ENCODE data around the gene PTPRD. TPM values are rescaled to one million over a fixed set of nuclear protein-coding genes. Genes with fewer than 3 reads are reported as not detected.
"Not testable (repeated sequence)": the region's sequence is repeated elsewhere in the genome, so short reads cannot be mapped to it uniquely, and the experiment has no call there.

The PTPRD gene
- total RNA-seq, 4 donors from 2014 or later, result 85.8 to 169 (median 135) TPM

DNA sequence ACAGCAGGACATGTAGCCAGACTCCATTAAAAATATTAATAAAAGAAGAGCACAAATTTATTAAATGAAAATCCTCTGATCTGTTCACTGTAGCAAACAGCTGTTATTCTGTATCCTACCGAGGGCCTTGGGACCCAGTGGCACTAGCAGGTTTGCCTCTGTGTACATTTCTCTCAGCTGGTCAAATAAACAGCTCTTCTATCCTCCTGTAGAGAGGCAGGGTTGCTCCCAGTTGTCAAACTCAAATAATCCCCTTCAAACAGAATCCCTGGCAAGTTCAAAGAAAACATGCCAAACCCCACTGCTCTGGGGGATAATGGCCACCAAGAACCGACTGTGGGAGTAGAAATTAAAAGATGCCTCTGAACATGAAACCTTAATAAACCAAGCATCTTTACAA, 1551.2 kb downstream of the PTPRD start:
- H3K9me3 ChIP-seq, result no peaks in the 10 kb centered on the region
- H3K36me3 ChIP-seq, result no peaks in the 10 kb centered on the region
- DNase-seq, result no peak
- TF ChIP-seq, protein P1, sequence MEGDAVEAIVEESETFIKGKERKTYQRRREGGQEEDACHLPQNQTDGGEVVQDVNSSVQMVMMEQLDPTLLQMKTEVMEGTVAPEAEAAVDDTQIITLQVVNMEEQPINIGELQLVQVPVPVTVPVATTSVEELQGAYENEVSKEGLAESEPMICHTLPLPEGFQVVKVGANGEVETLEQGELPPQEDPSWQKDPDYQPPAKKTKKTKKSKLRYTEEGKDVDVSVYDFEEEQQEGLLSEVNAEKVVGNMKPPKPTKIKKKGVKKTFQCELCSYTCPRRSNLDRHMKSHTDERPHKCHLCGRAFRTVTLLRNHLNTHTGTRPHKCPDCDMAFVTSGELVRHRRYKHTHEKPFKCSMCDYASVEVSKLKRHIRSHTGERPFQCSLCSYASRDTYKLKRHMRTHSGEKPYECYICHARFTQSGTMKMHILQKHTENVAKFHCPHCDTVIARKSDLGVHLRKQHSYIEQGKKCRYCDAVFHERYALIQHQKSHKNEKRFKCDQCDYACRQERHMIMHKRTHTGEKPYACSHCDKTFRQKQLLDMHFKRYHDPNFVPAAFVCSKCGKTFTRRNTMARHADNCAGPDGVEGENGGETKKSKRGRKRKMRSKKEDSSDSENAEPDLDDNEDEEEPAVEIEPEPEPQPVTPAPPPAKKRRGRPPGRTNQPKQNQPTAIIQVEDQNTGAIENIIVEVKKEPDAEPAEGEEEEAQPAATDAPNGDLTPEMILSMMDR (IDR thresholded peaks at IDR 0.05), result no peak
- no peak for TF ChIP-seq POLR2A (IDR thresholded peaks at IDR 0.05)
- no peak overlapping the region for H3K4me3 ChIP-seq
- no peak overlapping the region for H3K27ac ChIP-seq
- no peaks in the 10 kb centered on the region for H3K27me3 ChIP-seq
- no peaks in the 10 kb centered on the region for H3K4me1 ChIP-seq

DNA sequence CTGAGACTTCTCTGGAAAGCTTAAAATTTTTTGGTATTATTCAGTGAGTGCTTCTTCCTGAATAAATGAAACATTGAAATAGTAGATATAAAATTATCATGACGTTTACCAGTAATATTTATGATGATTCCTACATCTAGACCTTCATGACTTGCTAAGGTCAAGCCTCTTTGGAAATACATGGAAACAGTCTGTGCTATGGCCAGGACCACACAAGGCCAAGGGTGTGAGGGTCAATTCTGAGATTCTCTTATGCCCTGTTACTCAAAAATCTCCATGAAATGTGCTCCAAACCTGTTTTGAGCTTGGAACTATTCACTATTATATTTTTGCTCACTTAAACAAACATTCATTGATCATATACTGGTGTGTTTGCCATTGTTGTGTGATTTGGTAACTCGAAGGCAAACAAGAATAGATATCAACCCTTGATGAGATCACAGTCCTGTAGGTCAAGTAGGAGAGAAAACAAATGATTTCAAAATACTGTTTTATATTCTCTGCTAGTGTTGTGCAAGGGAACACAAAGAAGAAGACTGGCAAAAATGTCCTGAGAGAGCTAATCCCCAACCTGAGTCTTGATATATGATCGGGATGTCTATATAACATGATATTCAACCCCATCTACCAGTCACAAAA, 1558.3 kb downstream of the PTPRD start:
- no peaks in the 10 kb centered on the region for H3K27me3 ChIP-seq
- TF ChIP-seq, protein P1 (IDR thresholded peaks at IDR 0.05), result no peak
- no peak for TF ChIP-seq POLR2A (IDR thresholded peaks at IDR 0.05)
- H3K4me3 ChIP-seq, result no peak overlapping the region
- no peaks in the 10 kb centered on the region for H3K4me1 ChIP-seq
- no peak for DNase-seq
- no peaks in the 10 kb centered on the region for H3K9me3 ChIP-seq
- no peak overlapping the region for H3K27ac ChIP-seq
- no peaks in the 10 kb centered on the region for H3K36me3 ChIP-seq

- H3K9me3 ChIP-seq, result no peaks in the 10 kb centered on the region
- no peaks in the 10 kb centered on the region for H3K4me1 ChIP-seq
- H3K36me3 ChIP-seq, result no peaks in the 10 kb centered on the region
- no peak overlapping the region for H3K27ac ChIP-seq
- H3K4me3 ChIP-seq, result no peak overlapping the region
- DNase-seq, result no peak
- no peak for TF ChIP-seq POLR2A (IDR thresholded peaks at IDR 0.05)
- TF ChIP-seq, protein P1 (IDR thresholded peaks at IDR 0.05), result no peak
- H3K27me3 ChIP-seq, result no peaks in the 10 kb centered on the region
These were observed 1567.2 kb downstream of the PTPRD start for GRCh38 chr9:9045572-9045971.

GRCh38 chr9:9045072-9045471, 1567.7 kb downstream of the PTPRD start:
- TF ChIP-seq, protein P1 (IDR thresholded peaks at IDR 0.05), result no peak
- TF ChIP-seq POLR2A (IDR thresholded peaks at IDR 0.05), result no peak
- Histone ChIP-seq H3K27me3 (no peaks in the 10 kb centered on the region), H3K9me3 (no peaks in the 10 kb centered on the region), H3K4me3 (no peak overlapping the region), H3K36me3 (no peaks in the 10 kb centered on the region), H3K27ac (no peak overlapping the region), H3K4me1 (no peaks in the 10 kb centered on the region)
- no peak for DNase-seq

DNA sequence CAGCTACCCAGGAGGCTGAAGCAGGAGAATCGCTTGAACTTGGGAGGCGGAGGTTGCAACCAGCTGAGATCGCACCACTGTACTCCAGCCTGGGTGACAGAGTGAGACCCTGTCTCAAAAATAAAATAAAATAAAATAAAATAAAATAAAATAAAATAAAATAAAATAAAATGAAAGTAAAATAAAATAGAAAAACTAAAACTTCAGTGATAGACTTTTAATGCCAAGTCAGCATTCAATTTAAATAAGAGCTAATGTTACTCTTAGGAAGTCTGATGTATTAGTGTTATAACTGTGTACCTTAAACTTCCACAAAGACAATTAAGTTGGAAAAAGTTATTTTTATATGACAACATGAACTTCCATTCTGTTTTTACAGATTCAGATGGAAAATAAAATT, 1569.0 kb downstream of the PTPRD start:
- not testable (repeated sequence) for H3K27me3 ChIP-seq, H3K9me3 ChIP-seq, DNase-seq, H3K27ac ChIP-seq, H3K4me3 ChIP-seq, H3K4me1 ChIP-seq, H3K36me3 ChIP-seq

DNA sequence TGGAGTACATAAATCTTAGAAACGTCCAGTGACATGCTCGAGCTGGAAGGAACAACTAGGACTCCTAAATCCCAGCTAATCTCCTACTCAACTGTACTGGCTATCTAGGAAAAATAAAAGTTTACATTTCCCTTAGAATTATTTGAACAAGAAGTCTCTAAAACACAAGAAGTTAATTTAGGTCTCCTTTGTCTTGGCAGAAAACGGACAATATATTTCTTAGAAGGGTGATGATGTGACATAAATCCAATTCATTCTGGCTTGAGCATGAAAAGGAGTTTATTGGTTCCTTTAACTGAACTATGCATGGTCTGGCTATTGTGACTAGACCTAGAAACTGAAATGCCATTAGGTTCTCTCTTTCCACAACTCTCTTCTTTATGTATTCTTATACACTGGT, 1571.0 kb downstream of the PTPRD start:
- H3K36me3 ChIP-seq, result no peaks in the 10 kb centered on the region
- H3K27ac ChIP-seq, result no peak overlapping the region
- H3K4me1 ChIP-seq, result no peaks in the 10 kb centered on the region
- no peaks in the 10 kb centered on the region for H3K9me3 ChIP-seq
- no peak overlapping the region for H3K4me3 ChIP-seq
- no peak for TF ChIP-seq POLR2A (IDR thresholded peaks at IDR 0.05)
- TF ChIP-seq, protein P1 (IDR thresholded peaks at IDR 0.05), result no peak
- H3K27me3 ChIP-seq, result no peaks in the 10 kb centered on the region
- no peak for DNase-seq

Measured in Peyer's patch (tissue), 4 donors.